Omental fat pad (tissue), 4 donors: ENCODE results near the gene SPAG16. TPM values are rescaled to one million over a fixed set of nuclear protein-coding genes. Genes with fewer than 3 reads are reported as not detected.

Source experiments
- ATAC-seq: fragments of 150-250 bp; one replicate; pipeline ENCODE4 v1.9.1; 2016; ENCODE audit warnings: mild to moderate bottlenecking, moderate library complexity; ENCODE audit not compliant: low FRiP score
- DNase-seq: peaks from one replicate; pipeline ENCODE4 v3.0.0-alpha.2; 2019; ENCODE audit warnings: low spot score
- CTCF ChIP-seq, 3 donors: fragments of 450-650 bp; IDR thresholded peaks; one replicate each; pipeline ENCODE4 v1.5.1; 2016 to 2017; ENCODE audit warnings: antibody characterized with exemption in 3 of 3, mild to moderate bottlenecking in 3 of 3, moderate library complexity in 2 of 3
- total RNA-seq, 4 donors: library from RNA; depleted of rRNA; stranded (reverse); fragments of >200 nt; gene quantifications; one replicate each; pipeline ENCODE4 v1.1.0, GENCODE V29; 2016

SPAG16 gene
- total RNA-seq, 4 donors from 2014 or later: 11.1 to 29.5 (median 13.3) TPM

GRCh38 chr2:214325404-214325803 lies 1041.1 kb downstream of the SPAG16 start:
- ATAC-seq: no peak
- DNase-seq: no peak
- TF ChIP-seq CTCF (IDR thresholded peaks at IDR 0.05): no peak

GRCh38 chr2:214328941-214329340 lies 1044.7 kb downstream of the SPAG16 start:
- DNase-seq (no peak), ATAC-seq (no peak)
- TF ChIP-seq CTCF (IDR thresholded peaks at IDR 0.05): no peak

DNA sequence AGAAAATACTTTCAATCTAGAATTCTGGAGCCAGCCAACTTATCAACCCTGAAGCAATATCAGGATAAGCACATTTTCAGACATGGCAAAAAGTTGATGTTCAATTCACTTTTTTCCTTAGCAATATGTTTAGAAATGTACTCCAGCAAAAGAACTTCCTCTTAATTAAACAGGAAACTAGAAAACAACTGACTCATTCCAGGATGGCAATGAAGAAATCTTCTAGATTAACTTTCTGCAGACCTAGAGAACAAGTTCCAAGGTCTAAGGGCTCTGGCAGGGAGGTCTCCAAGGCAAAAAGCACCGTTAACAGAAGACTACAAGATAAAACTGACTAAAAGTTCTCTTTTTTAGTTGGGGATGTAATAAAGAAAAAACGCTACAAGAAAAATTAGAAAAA lies 1057.4 kb downstream of the SPAG16 start:
- no peak for DNase-seq
- no peak for TF ChIP-seq CTCF (IDR thresholded peaks at IDR 0.05)
- ATAC-seq: no peak

DNA sequence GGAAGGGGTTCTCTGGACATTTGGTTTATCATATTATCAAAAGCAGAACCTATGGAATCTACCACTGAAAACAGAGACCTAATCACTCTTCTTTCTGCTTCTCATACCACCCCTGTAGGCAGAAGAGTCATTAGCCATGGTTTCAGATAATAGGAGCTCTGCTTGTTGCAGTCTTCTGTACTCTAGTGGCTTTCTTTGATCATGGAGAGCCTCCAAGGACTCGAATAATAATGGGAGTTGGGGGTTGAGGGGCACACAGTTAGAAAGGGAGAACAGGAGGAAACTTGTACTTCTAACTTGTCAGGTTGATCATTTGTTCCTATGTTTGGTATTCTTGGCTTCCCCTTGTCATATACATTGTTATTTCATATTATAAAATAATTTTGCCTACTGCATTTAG lies 1074.2 kb downstream of the SPAG16 start:
- no peak for TF ChIP-seq CTCF (IDR thresholded peaks at IDR 0.05)
- DNase-seq (no peak), ATAC-seq (no peak)

GRCh38 chr2:214361116-214361515 lies 1076.9 kb downstream of the SPAG16 start:
- ATAC-seq (no peak), DNase-seq (no peak)
- TF ChIP-seq CTCF (IDR thresholded peaks at IDR 0.05): no peak

GRCh38 chr2:214365549-214365948 lies 1081.3 kb downstream of the SPAG16 start:
- DNase-seq: no peak
- TF ChIP-seq CTCF (IDR thresholded peaks at IDR 0.05): no peak
- no peak for ATAC-seq

- TF ChIP-seq CTCF (IDR thresholded peaks at IDR 0.05): no peak
- ATAC-seq (no peak), DNase-seq (no peak)
Observed at GRCh38 chr2:214367171-214367570, 1082.9 kb downstream of the SPAG16 start.
